Caco-2 (cell line): ENCODE measurements around the gene TOR2A. TPM values are rescaled to one million over a fixed set of nuclear protein-coding genes. Genes with fewer than 3 reads are reported as not detected.

Experiments used
- BruUV-seq: library from RNA; stranded (reverse); fragments of 400-500 nt; replicated peaks from 2 replicates; lab custom pipeline; 2021; lab: Mats Ljungman, UMichigan
- CTCF ChIA-PET: fragments of 300-600 bp; sonication (Branson Sonifier 250); formaldehyde crosslinking; loops from one replicate; lab custom pipeline; 2022; ENCODE audit warnings: antibody characterized with exemption; lab: Charles Lee
- POLR2A ChIA-PET: fragments of 300-600 bp; sonication (Branson Sonifier 250); formaldehyde crosslinking; loops from one replicate; lab custom pipeline; 2022; ENCODE audit warnings: antibody characterized with exemption; lab: Charles Lee
- DNase-seq, 2 experiments: peaks; one replicate each; pipeline versions ENCODE4 v3.0.0 to v3.0.0-alpha.2; 2020 to 2022
- H3K27me3 ChIP-seq: replicated peaks from 2 replicates; pipeline ENCODE4 v1.6.0; 2011; ENCODE audit warnings: low read length; ENCODE audit not compliant: control insufficient read depth, insufficient read depth
- H3K36me3 ChIP-seq: 2 replicates; pipeline ENCODE4 v1.5.1; 2011; ENCODE audit warnings: low read length; ENCODE audit not compliant: control insufficient read depth, insufficient read depth
- H3K4me1 ChIP-seq: fragments of 250-450 bp; sonication (Bioruptor Pico); 2 replicates; pipeline ENCODE4 v1.5.1; 2020; ENCODE audit warnings: mild to moderate bottlenecking
- H3K4me3 ChIP-seq: 2 replicates; pipeline ENCODE4 v1.5.1; 2011; ENCODE audit warnings: low read depth, mild to moderate bottlenecking, control low read depth, low read length
- H3K9me3 ChIP-seq: fragments of 250-450 bp; sonication (Bioruptor Pico); 2 replicates; pipeline ENCODE4 v1.5.1; 2020; ENCODE audit warnings: mild to moderate bottlenecking, moderate library complexity
- H3K27ac Mint-ChIP-seq: one replicate; pipeline ENCODE4 v1.8.0; 2022; ENCODE audit warnings: mixed read lengths; ENCODE audit not compliant: unreplicated experiment
- H3K27me3 Mint-ChIP-seq: one replicate; pipeline ENCODE4 v1.8.0; 2022; ENCODE audit warnings: mixed read lengths; ENCODE audit not compliant: insufficient read depth, unreplicated experiment
- H3K36me3 Mint-ChIP-seq: one replicate; pipeline ENCODE4 v1.8.0; 2022; ENCODE audit warnings: mild to moderate bottlenecking, mixed read lengths; ENCODE audit not compliant: insufficient read depth, unreplicated experiment
- H3K4me1 Mint-ChIP-seq: one replicate; pipeline ENCODE4 v1.8.0; 2022; ENCODE audit warnings: low read depth, mixed read lengths; ENCODE audit not compliant: unreplicated experiment
- H3K4me3 Mint-ChIP-seq: one replicate; pipeline ENCODE4 v1.8.0; 2022; ENCODE audit warnings: mild to moderate bottlenecking, moderate library complexity, mixed read lengths; ENCODE audit not compliant: unreplicated experiment
- H3K9me3 Mint-ChIP-seq: one replicate; pipeline ENCODE4 v1.8.0; 2022; ENCODE audit warnings: mixed read lengths; ENCODE audit not compliant: unreplicated experiment
- CTCF ChIP-seq, 2 experiments: fragments of 200-600 bp in 1 of 2; IDR thresholded peaks; 1 replicate in 1 of 2; 2 replicates in 1 of 2; pipeline versions ENCODE4 v1.5.1 to v1.8.0; 2011 to 2022; ENCODE audit warnings: antibody characterized with exemption in 1 of 2, control low read depth in 1 of 2, inconsistent platforms in 1 of 2, low read depth in 1 of 2, low read length in 1 of 2, mild to moderate bottlenecking in 1 of 2, moderate library complexity in 1 of 2; ENCODE audit not compliant: insufficient read depth in 1 of 2, severe bottlenecking in 1 of 2, unreplicated experiment in 1 of 2
- intact Hi-C: fragments of 100-400 bp; cut with micrococcal nuclease; formaldehyde crosslinking; loops from one replicate; pipeline ENCODE4 v1.10.0; 2022; ENCODE audit not compliant: unreplicated experiment
- total RNA-seq: library from RNA; stranded (reverse); gene quantifications from 2 replicates; pipeline ENCODE4 v1.2.3, GENCODE V29; 2022

The TOR2A gene
- total RNA-seq, 1 experiment from 2014 or later: 12.9 TPM

- Histone ChIP-seq H3K4me1 (no peaks in the 10 kb centered on the region), H3K27me3 (no peaks in the 10 kb centered on the region; the same call in 1 of the 2 replicates), H3K4me3 (no peak overlapping the region), H3K36me3 (no peaks in the 10 kb centered on the region), H3K9me3 (no peaks in the 10 kb centered on the region)
- POLR2A ChIA-PET: no interaction called here
- Mint-ChIP-seq H3K9me3 (no peaks in the 10 kb centered on the region), H3K27ac (no peak overlapping the region), H3K4me1 (no peaks in the 10 kb centered on the region), H3K36me3 (no peaks in the 10 kb centered on the region), H3K27me3 (peaks cover 14% of the 10 kb centered on the region), H3K4me3 (no peak overlapping the region)
- CTCF ChIA-PET: interaction anchor here (0.8 kb wide), 1 partner anchor 9 kb away, joined by 3 read pairs; no protein-coding TSS in a partner anchor
- no peak for TF ChIP-seq CTCF (IDR thresholded peaks at IDR 0.05; ENCODE audit: insufficient read depth in 1 of 2, low read depth in 1 of 2, low read length in 1 of 2, severe bottlenecking in 1 of 2, unreplicated experiment in 1 of 2)
- no peak for DNase-seq
- intact Hi-C loops: no loop called here
- BruUV-seq: no TSS peak
Measured at GRCh38 chr9:127762111-127762676, 27.1 kb upstream of the TOR2A start.

GRCh38 chr9:127761491-127761956 lies 26.4 kb upstream of the TOR2A start:
- Mint-ChIP-seq H3K4me1 (no peaks in the 10 kb centered on the region), H3K27ac (no peak overlapping the region), H3K36me3 (no peaks in the 10 kb centered on the region), H3K27me3 (peaks cover 14% of the 10 kb centered on the region), H3K9me3 (no peaks in the 10 kb centered on the region), H3K4me3 (no peak overlapping the region)
- POLR2A ChIA-PET: no interaction called here
- no peaks in the 10 kb centered on the region for H3K4me1 ChIP-seq
- no peaks in the 10 kb centered on the region for H3K9me3 ChIP-seq
- no peak overlapping the region for H3K4me3 ChIP-seq
- BruUV-seq: no TSS peak
- intact Hi-C loops: no loop called here
- no peak for DNase-seq
- CTCF ChIA-PET: no interaction called here
- TF ChIP-seq CTCF (IDR thresholded peaks at IDR 0.05; ENCODE audit: insufficient read depth in 1 of 2, low read depth in 1 of 2, low read length in 1 of 2, severe bottlenecking in 1 of 2, unreplicated experiment in 1 of 2): no peak
- H3K36me3 ChIP-seq: no peaks in the 10 kb centered on the region
- no peaks in the 10 kb centered on the region; the same call in 1 of the 2 replicates for H3K27me3 ChIP-seq

GRCh38 chr9:127761061-127761460 lies 26.0 kb upstream of the TOR2A start:
- Mint-ChIP-seq H3K4me3 (no peak overlapping the region), H3K27me3 (peaks cover 14% of the 10 kb centered on the region), H3K4me1 (no peaks in the 10 kb centered on the region), H3K36me3 (no peaks in the 10 kb centered on the region), H3K27ac (no peak overlapping the region), H3K9me3 (no peaks in the 10 kb centered on the region)
- Histone ChIP-seq H3K4me3 (no peak overlapping the region), H3K4me1 (no peaks in the 10 kb centered on the region), H3K27me3 (no peaks in the 10 kb centered on the region; the same call in 1 of the 2 replicates), H3K36me3 (no peaks in the 10 kb centered on the region), H3K9me3 (no peaks in the 10 kb centered on the region)
- DNase-seq: no peak
- intact Hi-C loops: no loop called here
- POLR2A ChIA-PET: no interaction called here
- no peak for TF ChIP-seq CTCF (IDR thresholded peaks at IDR 0.05; ENCODE audit: insufficient read depth in 1 of 2, low read depth in 1 of 2, low read length in 1 of 2, severe bottlenecking in 1 of 2, unreplicated experiment in 1 of 2)
- CTCF ChIA-PET: no interaction called here
- no TSS peak for BruUV-seq
